Upper lobe of left lung (tissue), 6 donors: ENCODE data around the gene VWA5B1. TPM values are rescaled to one million over a fixed set of nuclear protein-coding genes. Genes with fewer than 3 reads are reported as not detected.
"Not testable (repeated sequence)": the region's sequence is repeated elsewhere in the genome, so short reads cannot be mapped to it uniquely, and the experiment has no call there.

ENCODE experiments used
- ATAC-seq, 2 donors: fragments of 200-7000 bp; cut with Tn5 transposase; one replicate each; pipeline ENCODE4 v1.9.1; 2022; ENCODE audit warnings: mild to moderate bottlenecking in 2 of 2, moderate library complexity in 2 of 2; ENCODE audit not compliant: low FRiP score in 2 of 2
- DNase-seq, 2 donors: peaks; one replicate each; pipeline ENCODE4 v3.0.0-alpha.2; 2019 to 2020
- H3K27ac ChIP-seq, 4 donors: fragments of 200-600 bp; sonication (generic); one replicate each; pipeline ENCODE4 v1.5.1; 2016 to 2019
- H3K27me3 ChIP-seq, 4 donors: fragments of 200-600 bp; sonication (generic); one replicate each; pipeline ENCODE4 v1.5.1; 2017 to 2019
- H3K36me3 ChIP-seq, 4 donors: fragments of 200-600 bp; sonication (generic); one replicate each; pipeline ENCODE4 v1.5.1; 2016 to 2019
- H3K4me1 ChIP-seq, 4 donors: fragments of 200-600 bp; sonication (generic); one replicate each; pipeline ENCODE4 v1.5.1; 2018 to 2019
- H3K4me3 ChIP-seq, 4 donors: fragments of 200-600 bp; sonication (generic); one replicate each; pipeline ENCODE4 v1.5.1; 2017 to 2019; ENCODE audit warnings: mild to moderate bottlenecking in 2 of 4, moderate library complexity in 1 of 4
- H3K9me3 ChIP-seq, 4 donors: fragments of 200-600 bp; sonication (generic); one replicate each; pipeline ENCODE4 v1.5.1; 2018 to 2019
- CTCF ChIP-seq, 6 experiments: fragments of 450-650 bp in 4 of 6; fragments of 200-600 bp in 2 of 6; sonication (generic) in 2 of 6; IDR thresholded peaks; one replicate each; pipeline ENCODE4 v1.5.1; 2016 to 2019; ENCODE audit warnings: antibody characterized with exemption in 6 of 6
- EP300 ChIP-seq, 4 donors: sonication (generic); formaldehyde crosslinking; IDR thresholded peaks; one replicate each; pipeline ENCODE4 v1.5.1; 2017; ENCODE audit warnings: antibody characterized with exemption in 4 of 4, control low read depth in 2 of 4
- POLR2A ChIP-seq, 4 donors: fragments of 450-650 bp; IDR thresholded peaks; one replicate each; pipeline ENCODE4 v1.5.1; 2016 to 2017; ENCODE audit warnings: antibody characterized with exemption in 4 of 4, mild to moderate bottlenecking in 2 of 4
- POLR2AphosphoS5 ChIP-seq, 2 donors: sonication (generic); formaldehyde crosslinking; IDR thresholded peaks; one replicate each; pipeline ENCODE4 v1.5.1; 2017; ENCODE audit warnings: antibody characterized with exemption in 2 of 2
- WGBS, 2 donors: methylation state at CpG; one replicate each; pipeline ENCODE4 v1.1.5; 2017 to 2018; 5-methylcytosine and 5-hydroxymethylcytosine counted together
- total RNA-seq, 6 donors: library from RNA; depleted of rRNA in 4 of 6; stranded (reverse); fragments of >200 nt in 4 of 6; gene quantifications; one replicate each; pipeline versions ENCODE4 v1.1.0 to v1.2.1, GENCODE V29; 2016 to 2021
- donor health status: DM: no; HTN: no; CAD: no; lungs with moderate emphysema.
- donor health status: DM: no; HTN: yes; CAD: no; lungs with severe emphysema.

Gene VWA5B1
- total RNA-seq, 6 donors from 2014 or later = 0.14 to 0.77 (median 0.46) TPM; not detected in 3

DNA sequence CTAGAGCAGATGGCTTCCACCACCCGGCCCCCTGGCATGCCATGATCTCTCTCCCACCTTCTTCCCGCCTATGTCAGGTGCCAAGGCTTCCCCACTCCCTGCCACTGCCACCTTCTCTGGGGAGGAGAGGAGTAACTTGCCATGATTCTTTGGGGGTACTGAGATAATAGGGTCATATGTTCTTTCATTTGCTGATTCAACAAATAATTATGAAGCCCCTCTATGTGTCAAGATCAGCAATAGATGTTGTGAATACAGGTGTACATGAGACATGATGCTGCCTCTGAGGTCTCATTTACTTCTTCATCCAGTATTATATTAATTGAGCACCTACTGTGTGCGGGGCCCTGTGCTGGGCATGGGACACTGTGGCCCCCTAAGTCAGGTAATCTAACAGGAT is 6.0 kb upstream of the VWA5B1 start:
- Histone ChIP-seq H3K36me3 (no peaks in the 10 kb centered on the region), H3K27me3 (no peaks in the 10 kb centered on the region), H3K4me3 (no peak overlapping the region), H3K4me1 (no peaks in the 10 kb centered on the region), H3K27ac (no peak overlapping the region), H3K9me3 (no peaks in the 10 kb centered on the region)
- TF ChIP-seq POLR2A (IDR thresholded peaks at IDR 0.05) = no peak
- no peak for TF ChIP-seq EP300 (IDR thresholded peaks at IDR 0.05)
- no peak for TF ChIP-seq POLR2AphosphoS5 (IDR thresholded peaks at IDR 0.05)
- 77 to 95% methylated on average over 3 of the region's 3 CpGs for whole genome bisulfite sequencing, 2 donors
- ATAC-seq = no peak
- DNase-seq = no peak

- 78 to 82% methylated on average over 3 of the region's 3 CpGs for WGBS, 2 donors
- Histone ChIP-seq H3K4me3 (no peak overlapping the region), H3K9me3 (no peaks in the 10 kb centered on the region), H3K27me3 (no peaks in the 10 kb centered on the region), H3K27ac (no peak overlapping the region), H3K4me1 (no peaks in the 10 kb centered on the region), H3K36me3 (no peaks in the 10 kb centered on the region)
- no peak for DNase-seq
- TF ChIP-seq EP300 (IDR thresholded peaks at IDR 0.05) (no peak), CTCF (IDR thresholded peaks at IDR 0.05) (no peak), POLR2AphosphoS5 (IDR thresholded peaks at IDR 0.05) (no peak), POLR2A (IDR thresholded peaks at IDR 0.05) (no peak)
- no peak for ATAC-seq
Observed at GRCh38 chr1:20285510-20285909, 5.2 kb upstream of the VWA5B1 start.

GRCh38 chr1:20287696-20288095 is 3.0 kb upstream of the VWA5B1 start:
- not testable (repeated sequence) for H3K36me3 ChIP-seq, H3K27me3 ChIP-seq, H3K27ac ChIP-seq, DNase-seq, H3K4me3 ChIP-seq, ATAC-seq, H3K4me1 ChIP-seq, H3K9me3 ChIP-seq
- 85 to 87% methylated on average over 3 of the region's 3 CpGs for WGBS, 2 donors

- ATAC-seq (peak in 1 of 2 donors; percentile 63), DNase-seq (peak in 1 of 2 donors; percentile 55)
- TF ChIP-seq POLR2AphosphoS5 (IDR thresholded peaks at IDR 0.05) = no peak
- no peak for TF ChIP-seq EP300 (IDR thresholded peaks at IDR 0.05)
- no peak for TF ChIP-seq POLR2A (IDR thresholded peaks at IDR 0.05)
- no peak for TF ChIP-seq CTCF (IDR thresholded peaks at IDR 0.05)
- no peaks in the 10 kb centered on the region for H3K36me3 ChIP-seq
- no peak overlapping the region for H3K4me3 ChIP-seq
- no peaks in the 10 kb centered on the region for H3K9me3 ChIP-seq
- no peaks in the 10 kb centered on the region for H3K4me1 ChIP-seq
- H3K27ac ChIP-seq = no peak overlapping the region
- 8 to 11% methylated on average over 19 to 20 of the region's 20 CpGs for WGBS, 2 donors
- peaks cover 0 to 8% (median 0%) of the 10 kb centered on the region in 4 donors for H3K27me3 ChIP-seq
Observed at GRCh38 chr1:20291645-20292084, 990 bp downstream of the VWA5B1 start.

DNA sequence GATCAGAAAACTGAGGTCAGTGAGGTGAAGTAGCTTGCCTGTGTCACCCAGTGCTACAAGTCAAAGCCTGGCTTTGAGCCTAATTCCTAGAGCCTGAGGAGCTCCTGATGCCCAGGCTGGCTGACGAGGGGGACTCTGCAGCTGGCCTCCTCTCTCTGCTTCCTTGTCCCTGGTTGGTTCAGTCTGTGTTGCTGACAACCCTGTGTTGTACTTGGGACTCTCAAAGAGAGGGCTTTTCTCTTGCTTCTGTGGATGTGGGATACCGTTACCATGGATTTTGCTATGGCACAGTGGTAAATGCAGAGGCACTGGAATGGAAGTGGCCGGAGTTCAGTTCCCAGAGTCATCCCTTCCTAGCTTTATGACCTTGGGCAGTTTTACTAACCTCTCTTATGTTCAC is 8.0 kb downstream of the VWA5B1 start:
- no peak for TF ChIP-seq EP300 (IDR thresholded peaks at IDR 0.05)
- no peak for TF ChIP-seq CTCF (IDR thresholded peaks at IDR 0.05)
- no peak for TF ChIP-seq POLR2AphosphoS5 (IDR thresholded peaks at IDR 0.05)
- no peak for TF ChIP-seq POLR2A (IDR thresholded peaks at IDR 0.05)
- Histone ChIP-seq H3K27me3 (no peaks in the 10 kb centered on the region), H3K9me3 (no peaks in the 10 kb centered on the region), H3K36me3 (no peaks in the 10 kb centered on the region), H3K27ac (no peak overlapping the region), H3K4me3 (no peak overlapping the region), H3K4me1 (no peaks in the 10 kb centered on the region)
- WGBS, 2 donors = 62 to 79% methylated on average over 3 of the region's 3 CpGs
- ATAC-seq (no peak), DNase-seq (no peak)

GRCh38 chr1:20301463-20302107 is 10.9 kb downstream of the VWA5B1 start:
- DNase-seq (no peak), ATAC-seq (no peak)
- Histone ChIP-seq H3K27me3 (no peaks in the 10 kb centered on the region), H3K9me3 (no peaks in the 10 kb centered on the region), H3K4me3 (no peak overlapping the region), H3K36me3 (no peaks in the 10 kb centered on the region), H3K4me1 (no peaks in the 10 kb centered on the region), H3K27ac (no peak overlapping the region)
- no peak for TF ChIP-seq POLR2AphosphoS5 (IDR thresholded peaks at IDR 0.05)
- WGBS, 2 donors = 61 to 64% methylated on average over 12 to 13 of the region's 13 CpGs
